Measurements from ENCODE around the gene MAN1C1. TPM values are rescaled to one million over a fixed set of nuclear protein-coding genes. Genes with fewer than 3 reads are reported as not detected.

Gene MAN1C1
- total and polyA plus RNA-seq, 2 donors (not counting 1 experiment from before 2014, with no cell fraction given) = 0.31 to 0.89 TPM

- Mint-ChIP-seq H3K27me3 (no peaks in the 10 kb centered on the region), H3K9me3 (ENCODE audit: insufficient read depth) (no peaks in the 10 kb centered on the region), H3K4me1 (peaks cover 28% of the 10 kb centered on the region), H3K27ac (no peak overlapping the region), H3K4me3 (no peak overlapping the region)
- Histone ChIP-seq H2AFZ (ENCODE audit: insufficient read depth, low read depth, low read length, poor library complexity, severe bottlenecking) (no peak overlapping the region), H3K79me2 (ENCODE audit: control insufficient read depth, insufficient read depth, low read length) (no peaks in the 10 kb centered on the region), H3K4me3 (ENCODE audit: control extremely low read depth in 1 of 5, extremely low read depth in 1 of 5, insufficient read depth in 1 of 5, low read depth in 2 of 5, low read length in 4 of 5) (no peak overlapping the region), H3K27ac (ENCODE audit: low read length in 2 of 2) (no peak overlapping the region), H3K27me3 (replicated peaks in 1 of 4; ENCODE audit: control extremely low read depth in 1 of 4, control insufficient read depth in 3 of 4, insufficient read depth in 4 of 4, low read length in 3 of 4) (peaks cover 0 to 4% (median 0%) of the 10 kb centered on the region in 4 experiments), H3K9me3 (ENCODE audit: control extremely low read depth in 1 of 3, control insufficient read depth in 2 of 3, insufficient read depth in 1 of 3, low read length in 2 of 3) (no peaks in the 10 kb centered on the region), H3K4me2 (replicated peaks; ENCODE audit: low read depth, low read length, poor library complexity, severe bottlenecking) (no peak overlapping the region), H3K9ac (ENCODE audit: low read length) (no peak overlapping the region), H3K36me3 (replicated peaks in 1 of 2; ENCODE audit: control extremely low read depth in 1 of 2, control insufficient read depth in 1 of 2, extremely low read depth in 1 of 2, insufficient read depth in 2 of 2, low read length in 1 of 2) (peaks cover 0 to 3% of the 10 kb centered on the region in 2 experiments), H3K4me1 (ENCODE audit: control insufficient read depth in 2 of 2, insufficient read depth in 2 of 2, low read length in 2 of 2) (peaks cover 17 to 23% of the 10 kb centered on the region in 2 donors), H4K20me1 (ENCODE audit: control insufficient read depth, insufficient read depth, low read length, poor library complexity, severe bottlenecking) (no peaks in the 10 kb centered on the region)
- intact Hi-C loops (cut with micrococcal nuclease) = no loop called here
- TF ChIP-seq EZH2 (IDR thresholded peaks at IDR 0.05; ENCODE audit: borderline replicate concordance, insufficient read depth, low read depth, low read length, poor library complexity, severe bottlenecking) = no peak
- no peak for TF ChIP-seq CTCF (IDR thresholded peaks at IDR 0.05)
- no peak for DNase-seq
- ATAC-seq (ENCODE audit: low read depth) = no peak
- WGBS (ENCODE audit: insufficient coverage) = 95% methylated on average over 4 of the region's 4 CpGs
- CTCF ChIA-PET = interaction anchor here (1.1 to 6.0 kb wide), 2 partner anchors 13 to 285 kb away, joined by 5 to 49 read pairs; partner anchors contain the start of gene MTFR1L
- POLR2A ChIA-PET = no interaction called here
Measured at GRCh38 chr1:25806418-25806817, 189.8 kb downstream of the MAN1C1 start.

- no peak overlapping the region for H3K9ac ChIP-seq (ENCODE audit: low read length)
- no peak for ATAC-seq (ENCODE audit: low read depth)
- POLR2A ChIA-PET = no interaction called here
- intact Hi-C loops (cut with micrococcal nuclease) = no loop called here
- H3K27ac ChIP-seq (ENCODE audit: low read length in 2 of 2) = no peak overlapping the region
- no peak overlapping the region for H3K4me3 ChIP-seq (ENCODE audit: control extremely low read depth in 1 of 5, extremely low read depth in 1 of 5, insufficient read depth in 1 of 5, low read depth in 2 of 5, low read length in 4 of 5)
- 96% methylated on average over 19 of the region's 20 CpGs for WGBS (ENCODE audit: insufficient coverage)
- DNase-seq = no peak
- TF ChIP-seq EZH2 (IDR thresholded peaks at IDR 0.05; ENCODE audit: borderline replicate concordance, insufficient read depth, low read depth, low read length, poor library complexity, severe bottlenecking) = no peak
- no peak for TF ChIP-seq CTCF (IDR thresholded peaks at IDR 0.05)
- H4K20me1 ChIP-seq (ENCODE audit: control insufficient read depth, insufficient read depth, low read length, poor library complexity, severe bottlenecking) = no peaks in the 10 kb centered on the region
- no peak overlapping the region for H2AFZ ChIP-seq (ENCODE audit: insufficient read depth, low read depth, low read length, poor library complexity, severe bottlenecking)
- H3K36me3 ChIP-seq (replicated peaks in 1 of 2; ENCODE audit: control extremely low read depth in 1 of 2, control insufficient read depth in 1 of 2, extremely low read depth in 1 of 2, insufficient read depth in 2 of 2, low read length in 1 of 2) = peaks cover 0 to 3% of the 10 kb centered on the region in 2 experiments
- CTCF ChIA-PET = interaction anchor here (0.7 to 6.1 kb wide), 7 partner anchors 8 to 1402 kb away, joined by 3 to 59 read pairs (median 6); partner anchors contain the start of genes MTFR1L and SELENON
- H3K4me2 ChIP-seq (replicated peaks; ENCODE audit: low read depth, low read length, poor library complexity, severe bottlenecking) = no peak overlapping the region
- Mint-ChIP-seq H3K27ac (no peak overlapping the region), H3K4me1 (peaks cover 25% of the 10 kb centered on the region), H3K9me3 (ENCODE audit: insufficient read depth) (no peaks in the 10 kb centered on the region), H3K4me3 (no peak overlapping the region), H3K27me3 (no peaks in the 10 kb centered on the region)
- no peaks in the 10 kb centered on the region for H3K79me2 ChIP-seq (ENCODE audit: control insufficient read depth, insufficient read depth, low read length)
- H3K9me3 ChIP-seq (ENCODE audit: control extremely low read depth in 1 of 3, control insufficient read depth in 2 of 3, insufficient read depth in 1 of 3, low read length in 2 of 3) = no peaks in the 10 kb centered on the region
- no peaks in the 10 kb centered on the region for H3K27me3 ChIP-seq (replicated peaks in 1 of 4; ENCODE audit: control extremely low read depth in 1 of 4, control insufficient read depth in 3 of 4, insufficient read depth in 4 of 4, low read length in 3 of 4)
- peaks cover 16 to 23% of the 10 kb centered on the region in 2 donors for H3K4me1 ChIP-seq (ENCODE audit: control insufficient read depth in 2 of 2, insufficient read depth in 2 of 2, low read length in 2 of 2)
Measured at GRCh38 chr1:25807480-25808390, 191.1 kb downstream of the MAN1C1 start.
